HG03558 (cell line): Measurements from ENCODE around the gene TXNRD2.
"Not testable (repeated sequence)": the region's sequence is repeated elsewhere in the genome, so short reads cannot be mapped to it uniquely, and the experiment has no call there.

Experiments used
- ATAC-seq: cut with Tn5 transposase; IDR thresholded peaks from one replicate; pipeline ENCODE4 v1.9.1; 2021; ENCODE audit warnings: moderate number of reproducible peaks; ENCODE audit not compliant: unreplicated experiment; ENCODE audit errors: extremely low read depth

Gene TXNRD2

DNA sequence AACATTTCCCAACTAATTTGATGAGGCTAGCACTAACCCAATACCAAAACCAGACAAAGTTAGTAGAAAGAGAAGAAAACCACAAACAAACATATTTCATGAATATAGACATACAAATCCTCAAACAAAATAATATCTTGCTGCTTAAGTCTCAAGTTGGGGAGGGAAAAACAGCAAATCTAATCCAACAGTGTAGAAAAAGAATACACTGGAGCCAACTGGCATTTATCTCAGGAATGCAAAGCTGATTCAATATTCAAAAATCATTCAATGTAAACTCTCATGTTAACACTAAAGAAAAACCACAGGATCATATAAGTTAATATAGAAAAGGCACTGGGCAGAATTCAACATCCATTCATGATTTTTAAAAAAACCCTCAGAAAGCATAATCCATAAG lies 105.1 kb downstream of the TXNRD2 start:
- ATAC-seq, result no peak

DNA sequence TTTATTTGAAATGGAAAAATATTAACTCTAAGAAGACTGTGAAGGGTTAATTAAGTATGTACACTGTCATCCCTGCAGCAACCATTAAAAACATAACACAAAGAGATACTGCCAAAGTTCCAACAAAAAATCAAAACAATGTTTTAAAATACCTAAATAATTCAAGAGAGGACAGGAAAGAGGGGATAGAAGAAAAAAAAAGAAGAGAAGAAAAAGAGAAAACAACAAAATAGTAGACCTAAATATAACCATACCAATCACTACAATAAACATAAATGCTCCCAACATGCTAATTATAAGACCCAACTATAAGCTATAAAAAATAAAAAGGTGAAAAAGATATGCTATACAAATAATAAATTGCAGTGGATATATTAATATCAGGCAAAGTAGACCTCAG lies 107.0 kb downstream of the TXNRD2 start:
- no peak for ATAC-seq

- not testable (repeated sequence) for ATAC-seq
Measured at GRCh38 chr22:19833327-19833726, 108.3 kb downstream of the TXNRD2 start.

DNA sequence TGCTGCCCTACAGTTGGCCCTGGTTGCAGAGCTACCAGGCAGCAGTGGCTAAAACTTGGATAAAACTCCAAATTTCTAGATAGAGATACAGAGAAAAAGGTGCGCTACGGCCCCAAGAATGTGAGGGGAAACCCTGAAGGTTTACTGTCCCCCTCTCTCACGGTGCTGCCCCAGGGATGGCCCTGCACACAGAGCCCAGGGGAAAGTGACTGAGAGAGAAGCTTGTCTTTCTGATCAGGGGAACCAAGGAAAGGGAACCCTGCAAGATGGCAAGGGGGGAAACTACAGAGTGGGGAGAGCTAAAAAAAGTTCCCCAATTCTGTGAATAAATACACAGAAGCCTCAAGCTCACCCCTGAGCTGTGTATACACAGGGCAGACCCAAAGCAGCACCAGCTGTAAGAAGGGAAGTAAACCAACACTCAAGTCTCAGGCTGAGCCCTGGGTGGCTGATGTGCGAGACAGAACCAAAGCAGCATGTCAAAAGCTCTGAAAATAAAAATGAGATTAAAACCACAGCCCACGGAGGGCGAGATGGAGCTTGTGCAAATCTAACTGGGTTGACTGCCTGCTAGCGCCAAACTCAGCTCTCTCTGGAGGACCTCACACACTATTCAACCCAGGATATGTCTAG lies 109.0 kb downstream of the TXNRD2 start:
- no peak for ATAC-seq

- ATAC-seq, result not testable (repeated sequence)
Measured at GRCh38 chr22:19831979-19832378, 109.6 kb downstream of the TXNRD2 start.

DNA sequence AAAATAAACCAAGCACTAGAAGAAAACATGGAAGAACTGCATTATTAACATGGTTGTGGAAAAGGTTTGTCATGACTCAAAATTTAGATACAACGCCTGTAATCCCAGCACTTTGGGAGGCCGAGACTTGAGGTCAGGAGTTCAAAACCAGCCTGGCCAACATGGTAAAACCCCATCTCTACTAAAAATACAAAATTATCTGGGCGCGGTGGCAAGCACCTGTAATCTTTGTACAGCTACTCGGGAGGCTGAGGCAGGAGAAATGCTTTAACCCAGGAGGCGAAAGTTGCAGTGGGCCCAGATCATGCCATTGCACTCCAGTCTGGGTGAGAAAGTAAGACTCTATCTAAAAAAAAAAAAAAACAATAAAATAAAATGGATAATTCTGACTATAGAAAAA lies 110.6 kb downstream of the TXNRD2 start:
- ATAC-seq, result no peak

GRCh38 chr22:19828035-19828401 lies 113.6 kb downstream of the TXNRD2 start:
- no peak for ATAC-seq

DNA sequence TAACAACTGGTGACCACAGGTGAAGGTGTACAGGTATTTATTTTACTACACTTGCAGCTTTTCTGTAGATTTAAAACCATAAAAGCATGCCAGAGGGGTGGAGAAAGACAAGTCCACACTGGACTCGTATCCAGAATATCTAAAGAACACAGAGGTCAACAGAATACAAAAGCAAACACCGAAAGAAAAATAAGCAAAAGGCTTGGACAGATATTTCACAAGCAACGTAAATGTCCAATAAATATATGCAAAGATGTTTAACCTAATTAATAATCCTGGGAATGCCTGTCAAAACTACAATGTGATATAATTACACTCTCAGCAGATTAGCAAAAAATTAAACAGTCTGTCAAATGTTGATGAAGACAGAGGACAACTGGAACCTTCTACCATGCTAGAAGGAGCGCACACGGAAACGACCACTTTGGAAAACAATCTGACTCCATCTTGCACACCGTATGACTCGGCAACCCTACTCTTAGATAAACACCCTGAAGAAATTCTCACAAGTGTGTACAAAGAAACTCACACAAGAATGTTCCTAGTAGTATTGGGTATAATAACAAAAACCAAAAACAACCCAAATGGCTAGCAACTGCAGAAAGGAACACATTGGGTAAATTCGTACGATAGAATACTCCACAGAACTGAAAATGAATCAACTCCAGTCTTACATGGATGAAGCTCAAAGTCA lies 114.1 kb downstream of the TXNRD2 start:
- ATAC-seq, result no peak

DNA sequence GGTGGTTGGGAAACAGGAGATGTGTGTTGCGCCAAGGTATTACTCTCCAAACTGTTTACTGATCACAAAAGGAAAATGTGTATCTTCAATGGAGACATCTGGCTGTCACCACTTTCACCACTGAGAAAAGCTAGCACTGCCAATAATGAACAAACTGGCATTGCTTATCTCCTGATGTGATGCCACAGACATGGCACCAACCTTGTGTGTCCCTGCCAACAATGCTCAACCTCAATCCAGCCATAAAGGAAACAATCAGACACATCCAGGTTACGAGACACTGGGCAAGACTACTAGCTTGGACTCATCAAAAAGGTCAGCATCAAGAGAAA lies 115.0 kb downstream of the TXNRD2 start:
- ATAC-seq, result no peak

DNA sequence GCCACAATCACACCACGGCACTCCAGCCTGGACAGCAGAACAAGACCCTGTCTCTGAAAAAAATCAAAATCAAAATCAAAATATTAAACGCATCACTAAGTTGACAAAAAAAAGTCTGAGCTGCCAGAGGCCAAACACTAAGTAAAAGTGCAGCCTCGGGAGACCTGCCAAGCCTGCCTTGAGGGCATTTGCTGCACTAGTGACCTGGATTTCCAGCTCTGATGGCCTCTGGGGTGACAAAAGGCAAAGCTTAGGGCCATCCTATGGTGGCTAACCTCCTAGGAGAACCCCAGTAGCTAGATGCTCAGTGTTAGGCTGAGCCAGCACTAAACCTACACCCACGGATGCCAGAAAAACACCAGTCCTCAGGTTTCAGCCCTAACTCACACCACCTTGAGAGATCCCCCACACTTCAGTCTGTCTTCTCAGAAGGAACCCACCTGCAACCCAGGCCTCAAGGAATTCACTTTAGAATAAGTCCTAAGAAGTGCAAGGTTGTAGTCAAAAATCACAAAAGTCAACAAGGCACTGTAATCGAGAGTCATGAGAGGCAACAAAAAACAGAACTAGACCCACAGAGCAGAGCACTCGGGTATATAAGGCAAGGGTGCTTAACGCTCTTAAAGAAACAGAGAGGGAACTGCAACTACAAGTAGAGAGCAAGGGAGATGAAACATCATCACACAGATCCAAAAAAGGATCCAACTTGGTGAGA lies 115.6 kb downstream of the TXNRD2 start:
- ATAC-seq, result no peak
